OCI-LY7 (cell line): ENCODE data around the gene FAM107B. TPM values are rescaled to one million over a fixed set of nuclear protein-coding genes. Genes with fewer than 3 reads are reported as not detected.

ENCODE experiments used
- BruUV-seq: library from RNA; stranded (reverse); fragments of 400-500 nt; replicated peaks from 2 replicates; lab custom pipeline; 2021; lab: Mats Ljungman, UMichigan
- CTCF ChIA-PET: fragments of 300-600 bp; sonication (Branson Sonifier 250); formaldehyde crosslinking; loops from one replicate; lab custom pipeline; 2022; ENCODE audit warnings: antibody characterized with exemption; ENCODE audit not compliant: unreplicated experiment; lab: Charles Lee
- POLR2A ChIA-PET: fragments of 300-600 bp; sonication (Branson Sonifier 250); formaldehyde crosslinking; loops from one replicate; lab custom pipeline; 2022; ENCODE audit warnings: antibody characterized with exemption; lab: Charles Lee
- DNase-seq: peaks from one replicate; pipeline ENCODE4 v3.0.0-alpha.2; 2015; ENCODE audit warnings: low spot score
- H2AFZ ChIP-seq: fragments of 200-600 bp; sonication (generic), shearing (Covaris generic); 2 replicates; pipeline ENCODE4 v1.6.1; 2014; ENCODE audit warnings: mild to moderate bottlenecking, antibody characterized with exemption, low read length, moderate library complexity
- H3K27ac ChIP-seq: fragments of 200-600 bp; sonication (generic); 2 replicates; pipeline ENCODE4 v1.5.1; 2014; ENCODE audit warnings: mixed run types, low read depth, mild to moderate bottlenecking, moderate library complexity, low read length, inconsistent platforms; ENCODE audit not compliant: poor library complexity, severe bottlenecking
- H3K36me3 ChIP-seq: fragments of 200-600 bp; sonication (generic); 2 replicates; pipeline ENCODE4 v1.6.1; 2014; ENCODE audit warnings: mild to moderate bottlenecking, antibody characterized with exemption, low read length, moderate library complexity, mixed read lengths; ENCODE audit not compliant: insufficient read depth
- H3K4me1 ChIP-seq: fragments of 200-600 bp; sonication (generic); 2 replicates; pipeline ENCODE4 v1.5.1; 2014; ENCODE audit warnings: mild to moderate bottlenecking, low read length; ENCODE audit not compliant: insufficient read depth, poor library complexity, severe bottlenecking
- H3K4me2 ChIP-seq: fragments of 200-600 bp; sonication (generic); 2 replicates; pipeline ENCODE4 v1.6.1; 2014; ENCODE audit warnings: mild to moderate bottlenecking, low read length
- H3K4me3 ChIP-seq: fragments of 200-600 bp; sonication (generic); 2 replicates; pipeline ENCODE4 v1.5.1; 2014; ENCODE audit warnings: mild to moderate bottlenecking, low read depth, low read length; ENCODE audit not compliant: poor library complexity, severe bottlenecking
- H3K79me2 ChIP-seq: fragments of 200-600 bp; sonication (generic); 2 replicates; pipeline ENCODE4 v1.6.1; 2016; ENCODE audit warnings: low read depth, mild to moderate bottlenecking, low read length, moderate library complexity, mixed read lengths; ENCODE audit not compliant: insufficient read depth
- H3K9me2 ChIP-seq: fragments of 200-600 bp; sonication (generic); 2 replicates; pipeline ENCODE4 v1.6.1; 2016; ENCODE audit warnings: mild to moderate bottlenecking, low read length, mixed read lengths; ENCODE audit not compliant: insufficient read depth
- H3K9me3 ChIP-seq: fragments of 200-600 bp; sonication (generic); 2 replicates; pipeline ENCODE4 v1.6.1; 2014; ENCODE audit warnings: mild to moderate bottlenecking, mixed run types, low read length, mixed read lengths
- H4K20me1 ChIP-seq: fragments of 200-600 bp; sonication (generic); 2 replicates; pipeline ENCODE4 v1.6.1; 2014; ENCODE audit warnings: mild to moderate bottlenecking, antibody characterized with exemption, low read length, moderate library complexity, mixed read lengths; ENCODE audit not compliant: insufficient read depth
- EZH2phosphoT487 ChIP-seq: fragments of 200-600 bp; sonication (generic); IDR thresholded peaks from 2 replicates; pipeline ENCODE4 v1.6.1; 2018; ENCODE audit warnings: low read depth, borderline replicate concordance, mild to moderate bottlenecking, mixed run types, antibody characterized with exemption, low read length, moderate library complexity, mixed read lengths
- intact Hi-C: fragments of 100-400 bp; cut with micrococcal nuclease; formaldehyde crosslinking; loops from one replicate; pipeline ENCODE4 v1.10.0; 2022; ENCODE audit not compliant: unreplicated experiment
- total RNA-seq, 2 experiments: library from RNA; depleted of rRNA in 1 of 2; stranded (reverse); fragments of >200 nt in 1 of 2; shearing (Covaris generic) in 1 of 2; gene quantifications; 2 replicates each; pipeline ENCODE4 v1.2.3, GENCODE V29; 2014 to 2022
- TF ChIP-seq, protein P1 (sequence below): fragments of 200-600 bp; sonication (generic); conservative IDR thresholded peaks from 2 replicates; pipeline ENCODE4 v1.5.1; 2014; ENCODE audit warnings: mild to moderate bottlenecking, antibody characterized with exemption, low read length, moderate library complexity, mixed read lengths

The FAM107B gene
- total RNA-seq, 2 experiments from 2014 or later: 114 to 398 TPM

DNA sequence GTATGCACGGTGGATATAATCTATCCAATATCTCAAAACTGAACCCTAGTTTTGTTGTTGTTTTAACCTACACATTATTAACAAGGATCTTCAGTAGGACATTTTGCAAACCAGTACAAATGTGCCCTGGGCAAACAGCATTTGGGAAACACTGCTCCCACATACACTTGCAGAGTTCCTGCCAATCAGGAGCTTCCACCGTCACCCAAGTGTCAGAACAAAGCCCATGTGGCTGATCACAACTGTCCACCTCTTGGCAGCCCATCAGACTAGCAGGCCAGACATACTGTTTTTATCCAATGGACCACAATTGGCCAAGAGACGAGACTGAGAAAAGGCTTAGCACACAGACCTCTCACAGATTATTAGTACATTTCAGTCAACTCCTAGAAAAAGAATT is 200.4 kb downstream of the FAM107B start:
- Histone ChIP-seq H4K20me1 (peaks cover 29% of the 10 kb centered on the region), H3K4me1 (peaks cover 54% of the 10 kb centered on the region)

DNA sequence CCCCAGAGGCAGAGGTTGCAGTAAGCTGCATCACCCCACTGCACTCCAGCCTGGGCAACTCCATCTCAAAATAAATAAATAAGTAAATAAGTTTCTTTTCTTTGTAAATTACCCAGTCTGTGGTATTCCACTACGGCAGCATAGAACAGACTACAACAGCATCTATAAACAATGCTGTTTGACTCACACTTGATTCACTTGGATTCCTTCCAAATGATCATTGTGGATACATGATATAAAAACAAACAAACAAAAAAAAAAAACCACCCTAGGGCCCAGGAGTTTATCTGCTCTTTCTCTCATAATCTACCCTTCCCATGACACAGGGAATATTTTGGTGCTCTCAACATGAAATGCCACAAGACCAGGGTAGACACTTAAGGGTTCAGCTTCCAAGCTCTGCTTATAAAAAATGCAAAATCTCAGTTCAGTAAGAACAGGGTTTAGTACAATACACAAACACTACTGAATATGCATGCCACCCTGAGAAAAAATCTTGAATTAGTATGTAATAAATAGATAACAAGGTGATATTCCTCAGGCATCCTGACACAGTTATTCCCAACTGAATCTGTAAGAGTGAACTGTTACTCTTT is 200.9 kb downstream of the FAM107B start:
- H2AFZ ChIP-seq: no peak overlapping the region
- CTCF ChIA-PET: no interaction called here

More for the DNA sequence above, 200.4 kb downstream of the FAM107B start:
- Histone ChIP-seq H3K36me3 (peaks cover 97% of the 10 kb centered on the region), H2AFZ (no peak overlapping the region), H3K9me2 (no peaks in the 10 kb centered on the region), H3K27ac (no peak overlapping the region), H3K4me2 (no peak overlapping the region), H3K9me3 (no peaks in the 10 kb centered on the region), H3K79me2 (peaks cover 100% of the 10 kb centered on the region), H3K4me3 (no peak overlapping the region)
- POLR2A ChIA-PET: interaction anchor here (1.0 to 1.4 kb wide), 2 partner anchors 15 to 22 kb away, joined by 5 read pairs; no protein-coding TSS in a partner anchor
- CTCF ChIA-PET: interaction anchor here (0.9 kb wide), 1 partner anchor 10 kb away, joined by 3 read pairs; no protein-coding TSS in a partner anchor
- TF ChIP-seq, protein P1, sequence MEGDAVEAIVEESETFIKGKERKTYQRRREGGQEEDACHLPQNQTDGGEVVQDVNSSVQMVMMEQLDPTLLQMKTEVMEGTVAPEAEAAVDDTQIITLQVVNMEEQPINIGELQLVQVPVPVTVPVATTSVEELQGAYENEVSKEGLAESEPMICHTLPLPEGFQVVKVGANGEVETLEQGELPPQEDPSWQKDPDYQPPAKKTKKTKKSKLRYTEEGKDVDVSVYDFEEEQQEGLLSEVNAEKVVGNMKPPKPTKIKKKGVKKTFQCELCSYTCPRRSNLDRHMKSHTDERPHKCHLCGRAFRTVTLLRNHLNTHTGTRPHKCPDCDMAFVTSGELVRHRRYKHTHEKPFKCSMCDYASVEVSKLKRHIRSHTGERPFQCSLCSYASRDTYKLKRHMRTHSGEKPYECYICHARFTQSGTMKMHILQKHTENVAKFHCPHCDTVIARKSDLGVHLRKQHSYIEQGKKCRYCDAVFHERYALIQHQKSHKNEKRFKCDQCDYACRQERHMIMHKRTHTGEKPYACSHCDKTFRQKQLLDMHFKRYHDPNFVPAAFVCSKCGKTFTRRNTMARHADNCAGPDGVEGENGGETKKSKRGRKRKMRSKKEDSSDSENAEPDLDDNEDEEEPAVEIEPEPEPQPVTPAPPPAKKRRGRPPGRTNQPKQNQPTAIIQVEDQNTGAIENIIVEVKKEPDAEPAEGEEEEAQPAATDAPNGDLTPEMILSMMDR: no peak
- TF ChIP-seq EZH2phosphoT487: no peak
- BruUV-seq: no TSS peak
- intact Hi-C loops: no loop called here
- no peak for DNase-seq

More for the DNA sequence above, 200.9 kb downstream of the FAM107B start:
- Histone ChIP-seq H3K36me3 (peaks cover 97% of the 10 kb centered on the region), H3K27ac (no peak overlapping the region), H3K79me2 (peaks cover 100% of the 10 kb centered on the region), H3K9me2 (no peaks in the 10 kb centered on the region), H3K4me3 (no peak overlapping the region), H3K9me3 (no peaks in the 10 kb centered on the region), H4K20me1 (peaks cover 32% of the 10 kb centered on the region), H3K4me2 (no peak overlapping the region), H3K4me1 (peaks cover 49% of the 10 kb centered on the region)
- DNase-seq: no peak
- intact Hi-C loops: no loop called here
- TF ChIP-seq, protein P1: no peak
- TF ChIP-seq EZH2phosphoT487: no peak
- POLR2A ChIA-PET: interaction anchor here (0.6 kb wide), 1 partner anchor 927 kb away, joined by 3 read pairs; no protein-coding TSS in a partner anchor
- BruUV-seq: no TSS peak
